Fibroblast of skin of right quadriceps (primary cell): ENCODE data around the gene C1QTNF2.

Source experiments
- DNase-seq: peaks from one replicate; pipeline ENCODE4 v3.0.0-alpha.2; 2013

The C1QTNF2 gene

GRCh38 chr5:160369990-160370712 lies at the start of gene C1QTNF2:
Gene C1QTNF2, minus strand, starts transcription at chr5:160370626. Its CDS starts 15,615 bp downstream, at chr5:160355011.
- peak; percentile 71 for DNase-seq

- DNase-seq = no peak
These were observed 49.8 kb upstream of the C1QTNF2 start for GRCh38 chr5:160420331-160420610.

- DNase-seq = no peak
These were observed 49.3 kb upstream of the C1QTNF2 start for GRCh38 chr5:160419458-160420330.

- DNase-seq = peak; percentile 95
These were observed 48.4 kb upstream of the C1QTNF2 start, which contains the start of gene SLU7 for GRCh38 chr5:160418561-160419457. Gene SLU7, minus strand, starts transcription at chr5:160419081. Its CDS starts 3,787 bp downstream, at chr5:160415294.

GRCh38 chr5:160399402-160400353 lies 29.3 kb upstream of the C1QTNF2 start, which contains the start of gene FAM200C:
Gene FAM200C, minus strand, starts transcription at chr5:160400054. Its CDS starts 4,564 bp downstream, at chr5:160395490.
- DNase-seq = peak; percentile 96

- peak; percentile 38 for DNase-seq
These were observed 28.4 kb upstream of the C1QTNF2 start for GRCh38 chr5:160398806-160399205.

- no peak for DNase-seq
These were observed 27.1 kb upstream of the C1QTNF2 start for GRCh38 chr5:160397492-160397891.

GRCh38 chr5:160395111-160395510 lies 24.7 kb upstream of the C1QTNF2 start:
- DNase-seq = no peak

- peak; percentile 24 for DNase-seq
These were observed 20.6 kb upstream of the C1QTNF2 start for GRCh38 chr5:160390787-160391696.

GRCh38 chr5:160387445-160387844 lies 17.0 kb upstream of the C1QTNF2 start:
- no peak for DNase-seq

GRCh38 chr5:160385496-160385895 lies 15.1 kb upstream of the C1QTNF2 start:
- DNase-seq = no peak

- no peak for DNase-seq
These were observed 14.3 kb upstream of the C1QTNF2 start for GRCh38 chr5:160384681-160385080.

- no peak for DNase-seq
These were observed 11.9 kb upstream of the C1QTNF2 start for GRCh38 chr5:160382346-160382745.

- no peak for DNase-seq
These were observed 9.6 kb upstream of the C1QTNF2 start for GRCh38 chr5:160380041-160380440.

- DNase-seq = no peak
These were observed 9.1 kb upstream of the C1QTNF2 start for GRCh38 chr5:160379511-160379910.

- DNase-seq = no peak
These were observed 7.9 kb upstream of the C1QTNF2 start for GRCh38 chr5:160378330-160378729.

- no peak for DNase-seq
These were observed 7.2 kb upstream of the C1QTNF2 start for GRCh38 chr5:160377651-160378050.

- no peak for DNase-seq
These were observed 6.0 kb upstream of the C1QTNF2 start for GRCh38 chr5:160376416-160376815.

- DNase-seq = no peak
These were observed 5.3 kb upstream of the C1QTNF2 start for GRCh38 chr5:160375701-160376100.

GRCh38 chr5:160375166-160375565 lies 4.7 kb upstream of the C1QTNF2 start:
- peak; percentile 42 for DNase-seq

- DNase-seq = no peak
These were observed 868 bp upstream of the C1QTNF2 start for GRCh38 chr5:160371294-160371693.
